Activated naive CD8-positive, alpha-beta T cell treated with anti-CD3 and anti-CD28 coated beads for 36 hours (primary cell): ENCODE results near the gene NXPH3. TPM values are rescaled to one million over a fixed set of nuclear protein-coding genes. Genes with fewer than 3 reads are reported as not detected.

Experiments used
- DNase-seq: peaks from one replicate; pipeline ENCODE4 v3.0.0; 2021
- H3K27ac Mint-ChIP-seq: one replicate; pipeline ENCODE4 v1.8.0; 2022; ENCODE audit warnings: mild to moderate bottlenecking, moderate library complexity, mixed read lengths
- H3K27me3 Mint-ChIP-seq: one replicate; pipeline ENCODE4 v1.8.0; 2022; ENCODE audit warnings: mild to moderate bottlenecking, mixed read lengths
- H3K36me3 Mint-ChIP-seq: one replicate; pipeline ENCODE4 v1.8.0; 2021; ENCODE audit warnings: mild to moderate bottlenecking, mixed read lengths
- H3K4me1 Mint-ChIP-seq: one replicate; pipeline ENCODE4 v1.8.0; 2021; ENCODE audit warnings: mixed read lengths
- H3K4me3 Mint-ChIP-seq: one replicate; pipeline ENCODE4 v1.8.0; 2022; ENCODE audit warnings: mild to moderate bottlenecking, moderate library complexity, mixed read lengths
- H3K9me3 Mint-ChIP-seq: one replicate; pipeline ENCODE4 v1.8.0; 2022; ENCODE audit warnings: mixed read lengths
- total RNA-seq, 2 experiments: library from RNA; stranded (reverse); gene quantifications; one replicate each; pipeline ENCODE4 v1.2.3, GENCODE V29; 2021

The NXPH3 gene
- total RNA-seq, 2 experiments from 2014 or later: 0.10 to 0.18 TPM

- Mint-ChIP-seq H3K27ac (no peak overlapping the region), H3K27me3 (peaks cover 51% of the 10 kb centered on the region), H3K36me3 (no peaks in the 10 kb centered on the region)
These were observed 2.3 kb downstream of the NXPH3 start for GRCh38 chr17:49577963-49578362.

GRCh38 chr17:49578414-49578813, 2.7 kb downstream of the NXPH3 start:
- no peaks in the 10 kb centered on the region for H3K36me3 Mint-ChIP-seq
- H3K27ac Mint-ChIP-seq: no peak overlapping the region
- peaks cover 10% of the 10 kb centered on the region for H3K4me1 Mint-ChIP-seq
- no peak overlapping the region for H3K4me3 Mint-ChIP-seq
- H3K27me3 Mint-ChIP-seq: peaks cover 46% of the 10 kb centered on the region
- no peaks in the 10 kb centered on the region for H3K9me3 Mint-ChIP-seq
- no peak for DNase-seq

More at GRCh38 chr17:49577963-49578362, 2.3 kb downstream of the NXPH3 start:
- no peaks in the 10 kb centered on the region for H3K9me3 Mint-ChIP-seq
- H3K4me3 Mint-ChIP-seq: no peak overlapping the region
- DNase-seq: no peak
- H3K4me1 Mint-ChIP-seq: peaks cover 10% of the 10 kb centered on the region

- Mint-ChIP-seq H3K9me3 (no peaks in the 10 kb centered on the region), H3K4me1 (peaks cover 10% of the 10 kb centered on the region), H3K27me3 (peaks cover 40% of the 10 kb centered on the region), H3K36me3 (no peaks in the 10 kb centered on the region), H3K27ac (no peak overlapping the region), H3K4me3 (no peak overlapping the region)
- no peak for DNase-seq
These were observed 3.4 kb downstream of the NXPH3 start for GRCh38 chr17:49578952-49579500.

- no peak overlapping the region for H3K27ac Mint-ChIP-seq
- H3K4me1 Mint-ChIP-seq: peaks cover 10% of the 10 kb centered on the region
- no peaks in the 10 kb centered on the region for H3K36me3 Mint-ChIP-seq
- H3K9me3 Mint-ChIP-seq: no peaks in the 10 kb centered on the region
- H3K27me3 Mint-ChIP-seq: peaks cover 35% of the 10 kb centered on the region
- DNase-seq: no peak
- no peak overlapping the region for H3K4me3 Mint-ChIP-seq
These were observed 3.9 kb downstream of the NXPH3 start for GRCh38 chr17:49579522-49579921.

- no peak overlapping the region for H3K27ac Mint-ChIP-seq
- no peaks in the 10 kb centered on the region for H3K36me3 Mint-ChIP-seq
- H3K9me3 Mint-ChIP-seq: no peaks in the 10 kb centered on the region
- no peak for DNase-seq
- peaks cover 32% of the 10 kb centered on the region for H3K27me3 Mint-ChIP-seq
- peaks cover 10% of the 10 kb centered on the region for H3K4me1 Mint-ChIP-seq
- no peak overlapping the region for H3K4me3 Mint-ChIP-seq
These were observed 4.5 kb downstream of the NXPH3 start for GRCh38 chr17:49580055-49580721.

GRCh38 chr17:49580981-49581647, 5.4 kb downstream of the NXPH3 start:
- Mint-ChIP-seq H3K4me3 (no peak overlapping the region), H3K4me1 (peaks cover 8% of the 10 kb centered on the region), H3K36me3 (no peaks in the 10 kb centered on the region), H3K27ac (no peak overlapping the region), H3K27me3 (peaks cover 24% of the 10 kb centered on the region), H3K9me3 (no peaks in the 10 kb centered on the region)
- no peak for DNase-seq

GRCh38 chr17:49581648-49581998, 6.0 kb downstream of the NXPH3 start:
- H3K36me3 Mint-ChIP-seq: no peaks in the 10 kb centered on the region
- no peak for DNase-seq
- H3K4me1 Mint-ChIP-seq: peaks cover 8% of the 10 kb centered on the region
- peaks cover 21% of the 10 kb centered on the region for H3K27me3 Mint-ChIP-seq
- H3K9me3 Mint-ChIP-seq: no peaks in the 10 kb centered on the region
- H3K4me3 Mint-ChIP-seq: no peak overlapping the region
- H3K27ac Mint-ChIP-seq: no peak overlapping the region

GRCh38 chr17:49582055-49582722, 6.5 kb downstream of the NXPH3 start:
- Mint-ChIP-seq H3K27ac (no peak overlapping the region), H3K4me3 (no peak overlapping the region), H3K36me3 (no peaks in the 10 kb centered on the region), H3K9me3 (no peaks in the 10 kb centered on the region), H3K27me3 (peaks cover 15% of the 10 kb centered on the region), H3K4me1 (peaks cover 5% of the 10 kb centered on the region)
- no peak for DNase-seq

GRCh38 chr17:49582789-49583188, 7.1 kb downstream of the NXPH3 start:
- Mint-ChIP-seq H3K27ac (no peak overlapping the region), H3K36me3 (no peaks in the 10 kb centered on the region)

GRCh38 chr17:49583226-49583625, 7.6 kb downstream of the NXPH3 start:
- DNase-seq: no peak
- Mint-ChIP-seq H3K9me3 (no peaks in the 10 kb centered on the region), H3K27ac (no peak overlapping the region), H3K27me3 (peaks cover 5% of the 10 kb centered on the region), H3K36me3 (no peaks in the 10 kb centered on the region), H3K4me3 (no peak overlapping the region), H3K4me1 (peaks cover under 1% of the 10 kb centered on the region)

More at GRCh38 chr17:49582789-49583188, 7.1 kb downstream of the NXPH3 start:
- Mint-ChIP-seq H3K4me3 (no peak overlapping the region), H3K27me3 (peaks cover 9% of the 10 kb centered on the region), H3K4me1 (peaks cover 5% of the 10 kb centered on the region), H3K9me3 (no peaks in the 10 kb centered on the region)
- DNase-seq: no peak

GRCh38 chr17:49583889-49584288, 8.2 kb downstream of the NXPH3 start:
- Mint-ChIP-seq H3K4me3 (no peak overlapping the region), H3K27ac (no peak overlapping the region), H3K36me3 (no peaks in the 10 kb centered on the region), H3K27me3 (peaks cover 2% of the 10 kb centered on the region), H3K9me3 (no peaks in the 10 kb centered on the region), H3K4me1 (no peaks in the 10 kb centered on the region)
- DNase-seq: no peak

GRCh38 chr17:49585422-49586027, 9.9 kb downstream of the NXPH3 start:
- no peak overlapping the region for H3K27ac Mint-ChIP-seq
- no peaks in the 10 kb centered on the region for H3K9me3 Mint-ChIP-seq
- DNase-seq: no peak
- no peaks in the 10 kb centered on the region for H3K27me3 Mint-ChIP-seq
- H3K36me3 Mint-ChIP-seq: peaks cover 2% of the 10 kb centered on the region
- H3K4me3 Mint-ChIP-seq: no peak overlapping the region
- H3K4me1 Mint-ChIP-seq: no peaks in the 10 kb centered on the region

GRCh38 chr17:49587366-49588073, 11.8 kb downstream of the NXPH3 start:
- no peaks in the 10 kb centered on the region for H3K4me1 Mint-ChIP-seq
- no peaks in the 10 kb centered on the region for H3K27me3 Mint-ChIP-seq
- no peak overlapping the region for H3K27ac Mint-ChIP-seq
- no peaks in the 10 kb centered on the region for H3K9me3 Mint-ChIP-seq
- H3K4me3 Mint-ChIP-seq: no peak overlapping the region
- peaks cover 7% of the 10 kb centered on the region for H3K36me3 Mint-ChIP-seq
- DNase-seq: no peak

GRCh38 chr17:49588312-49588711, 12.6 kb downstream of the NXPH3 start:
- Mint-ChIP-seq H3K27ac (no peak overlapping the region), H3K9me3 (no peaks in the 10 kb centered on the region), H3K4me1 (no peaks in the 10 kb centered on the region), H3K36me3 (peaks cover 7% of the 10 kb centered on the region), H3K4me3 (no peak overlapping the region), H3K27me3 (no peaks in the 10 kb centered on the region)
- DNase-seq: no peak
